ENCODE results near the gene DDX54.
"Not testable (repeated sequence)": the region's sequence is repeated elsewhere in the genome, so short reads cannot be mapped to it uniquely, and the experiment has no call there.

Gene DDX54

DNA sequence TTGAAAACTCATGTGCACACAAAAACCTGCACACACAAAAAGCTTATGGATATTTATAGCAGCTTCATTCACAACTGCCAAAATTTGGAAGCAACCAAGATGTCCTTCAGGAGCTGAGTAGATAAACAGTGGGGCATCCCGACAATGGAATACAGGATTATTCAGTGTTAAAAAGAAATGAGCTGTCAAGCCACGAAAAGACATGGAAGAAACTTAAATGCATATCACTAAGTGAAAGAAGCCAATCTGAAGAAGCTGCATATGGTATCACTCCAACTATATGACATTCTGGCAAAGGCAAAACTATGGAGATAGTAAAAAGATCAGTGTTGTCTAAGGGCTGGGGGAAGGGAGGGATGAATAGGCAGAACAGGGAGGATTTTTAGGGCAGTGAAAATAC is 30.7 kb upstream of the DDX54 start:
- no peak for DNase-seq

GRCh38 chr12:113214895-113215400 is 29.7 kb upstream of the DDX54 start:
- DNase-seq = peak; percentile 95 to 98

GRCh38 chr12:113211160-113211559 is 25.9 kb upstream of the DDX54 start:
- DNase-seq = no peak

DNA sequence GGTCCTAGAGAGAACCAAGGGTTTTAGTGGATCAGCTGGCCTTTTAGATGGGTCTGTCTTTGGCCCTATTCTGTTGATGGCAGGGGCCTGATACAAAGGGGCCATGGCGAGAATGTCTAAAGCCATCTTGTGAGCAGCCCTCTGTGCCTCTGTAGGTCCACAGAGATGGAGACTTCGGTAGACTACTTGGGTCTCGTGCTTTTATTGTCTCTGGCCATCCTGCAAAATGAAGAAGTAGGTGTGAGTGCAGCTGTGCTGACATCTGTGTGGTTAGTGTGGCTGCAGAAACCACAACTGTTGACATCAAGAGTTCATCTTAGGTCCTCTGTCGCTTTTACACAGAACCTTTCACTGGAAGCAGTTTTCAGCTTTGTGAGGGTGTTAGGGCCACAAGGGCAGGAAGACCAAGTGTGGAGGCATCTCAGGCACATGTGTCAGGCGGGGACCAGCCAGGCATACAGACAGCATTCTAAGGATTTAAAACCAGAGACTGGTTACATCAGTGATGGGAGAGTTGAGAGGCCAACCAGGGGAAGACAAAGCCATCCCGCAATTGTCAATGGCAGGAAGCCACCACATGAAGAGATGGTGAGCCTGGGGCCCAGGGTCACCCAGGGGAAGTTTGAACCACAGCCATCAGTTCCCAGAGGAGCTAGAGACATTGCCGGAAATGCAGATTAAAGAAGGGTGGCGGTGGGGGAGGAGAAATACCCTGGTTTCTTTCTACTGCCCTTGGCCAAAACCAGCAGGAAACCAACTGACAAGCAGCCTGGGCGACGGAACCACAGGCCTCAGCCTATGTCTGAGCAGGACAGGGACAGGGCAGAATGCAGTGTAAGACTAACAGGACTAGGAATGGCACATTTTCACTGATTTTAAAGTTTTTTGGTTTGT is 23.0 kb upstream of the DDX54 start:
- peak; percentile 94 for DNase-seq

- DNase-seq = no peak
These were observed 22.3 kb upstream of the DDX54 start for GRCh38 chr12:113207613-113208040.

DNA sequence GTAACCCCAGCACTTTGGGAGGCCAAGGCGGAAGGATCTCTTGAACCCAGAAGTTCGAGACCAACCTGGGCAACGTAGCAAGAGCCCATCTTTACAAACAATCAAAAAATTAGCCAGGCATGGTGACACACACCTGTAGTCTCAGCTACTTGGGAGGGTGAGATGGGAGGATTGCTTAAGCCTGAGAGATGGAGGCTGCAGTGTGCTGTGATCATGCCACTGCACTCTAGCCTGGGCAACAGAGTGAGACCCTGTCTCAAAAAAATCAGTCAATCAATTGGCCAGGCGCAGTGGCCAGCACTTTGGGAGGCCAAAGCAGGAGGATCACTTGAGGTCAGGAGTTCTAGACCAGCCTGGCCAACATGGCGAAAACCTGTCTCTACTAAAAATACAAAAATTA is 21.5 kb upstream of the DDX54 start:
- not testable (repeated sequence) for DNase-seq

DNA sequence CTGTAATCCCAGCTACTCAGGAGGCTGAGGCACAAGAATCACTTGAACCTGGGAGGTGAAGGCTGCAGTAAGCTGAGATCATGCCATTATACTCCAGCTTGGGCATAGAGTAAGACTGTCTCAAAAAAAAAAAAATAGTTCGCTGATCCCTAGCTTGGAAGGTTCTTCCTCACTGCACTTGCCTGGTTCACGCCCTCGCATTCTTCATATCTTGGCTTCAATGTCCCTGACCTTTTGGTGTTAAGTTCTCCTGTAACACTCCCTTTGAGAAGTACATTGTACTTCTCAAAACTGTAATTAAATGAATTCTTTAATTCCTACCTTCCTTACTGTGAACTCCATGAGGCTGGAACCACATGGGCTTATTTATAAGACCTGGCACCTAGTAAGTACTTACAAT is 19.5 kb upstream of the DDX54 start:
- DNase-seq = peak in 1 of 2 donors; percentile 15

DNA sequence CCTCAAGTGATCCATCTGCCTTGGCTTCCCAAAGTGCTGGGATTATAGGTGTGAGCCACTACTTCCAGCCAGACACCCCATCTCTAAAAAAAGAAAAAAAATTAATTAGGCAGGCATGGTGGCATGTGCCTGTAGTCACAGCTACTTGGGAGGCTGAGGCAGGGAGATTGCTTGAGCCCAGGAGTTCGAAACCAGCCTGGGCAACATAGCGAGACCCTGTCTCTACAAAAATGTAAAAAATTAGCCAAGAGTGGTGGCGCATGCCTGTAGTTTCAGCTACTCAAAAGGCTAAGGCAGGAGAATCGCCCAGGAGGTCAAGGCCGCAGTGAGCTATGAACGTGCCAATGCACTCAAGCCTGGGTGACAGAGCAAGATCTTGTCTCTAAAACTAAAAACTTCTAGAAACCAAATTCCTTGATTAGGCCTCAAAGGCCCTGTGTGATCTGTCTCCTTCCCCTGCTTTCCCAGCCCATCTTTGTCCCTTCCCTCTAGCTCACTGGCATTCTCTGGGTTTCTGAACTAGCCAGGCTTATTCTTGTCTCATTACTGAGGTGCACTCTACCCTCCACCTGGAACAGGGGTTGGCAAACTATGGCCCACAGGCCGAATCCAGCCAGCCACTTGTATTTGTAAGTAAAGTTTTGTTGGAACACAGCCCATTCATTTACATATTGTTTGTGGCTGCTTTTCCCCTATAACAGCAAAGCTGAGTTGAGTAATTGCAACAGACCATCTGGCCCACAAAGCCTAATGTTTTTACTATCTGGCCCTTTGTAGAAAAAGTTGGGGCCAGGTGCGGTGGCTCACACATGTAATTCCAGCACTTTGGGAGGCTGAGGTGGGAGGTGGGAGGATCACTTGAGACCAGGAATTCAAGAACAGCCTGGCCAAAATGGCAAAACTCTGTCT is 18.8 kb upstream of the DDX54 start:
- DNase-seq = no peak

- DNase-seq = peak; percentile 36
These were observed 17.2 kb upstream of the DDX54 start for GRCh38 chr12:113202300-113203075.

- DNase-seq = no peak
These were observed 16.2 kb upstream of the DDX54 start for GRCh38 chr12:113201187-113202177.

- DNase-seq = peak; percentile 68 to 70
These were observed 14.9 kb upstream of the DDX54 start for GRCh38 chr12:113200021-113200797.

- no peak for DNase-seq
These were observed 13.0 kb upstream of the DDX54 start for GRCh38 chr12:113198296-113198695.

DNA sequence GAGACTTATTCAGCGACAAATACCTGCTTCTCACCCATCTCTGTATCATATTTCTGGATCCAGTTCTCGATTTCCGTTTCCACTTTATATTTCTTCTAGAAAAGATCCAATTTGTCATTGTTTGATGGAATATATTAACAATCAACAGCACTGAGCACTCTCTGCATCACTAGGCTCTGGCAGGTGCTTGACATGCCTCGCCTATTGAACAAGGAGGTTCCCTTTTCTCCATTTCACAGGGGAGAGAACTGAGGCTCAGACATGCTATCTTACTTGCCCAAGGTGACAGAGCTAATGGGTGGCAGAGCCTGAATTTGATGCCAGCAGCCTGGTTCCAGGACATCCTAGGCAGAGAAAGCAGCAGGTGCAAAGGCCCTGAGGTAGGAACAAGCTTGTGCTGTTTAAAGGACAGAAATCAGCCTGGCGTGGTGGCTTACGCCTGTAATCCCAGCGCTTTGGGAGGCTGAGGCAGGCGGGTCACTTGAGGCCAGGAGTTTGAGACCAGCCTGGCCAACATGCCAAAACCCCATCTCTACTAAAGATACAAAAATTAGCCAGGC is 12.3 kb upstream of the DDX54 start:
- DNase-seq = no peak

GRCh38 chr12:113196990-113197389 is 11.7 kb upstream of the DDX54 start:
- DNase-seq = peak; percentile 80 to 82

- DNase-seq = no peak
These were observed 11.3 kb upstream of the DDX54 start for GRCh38 chr12:113196582-113196981.

DNA sequence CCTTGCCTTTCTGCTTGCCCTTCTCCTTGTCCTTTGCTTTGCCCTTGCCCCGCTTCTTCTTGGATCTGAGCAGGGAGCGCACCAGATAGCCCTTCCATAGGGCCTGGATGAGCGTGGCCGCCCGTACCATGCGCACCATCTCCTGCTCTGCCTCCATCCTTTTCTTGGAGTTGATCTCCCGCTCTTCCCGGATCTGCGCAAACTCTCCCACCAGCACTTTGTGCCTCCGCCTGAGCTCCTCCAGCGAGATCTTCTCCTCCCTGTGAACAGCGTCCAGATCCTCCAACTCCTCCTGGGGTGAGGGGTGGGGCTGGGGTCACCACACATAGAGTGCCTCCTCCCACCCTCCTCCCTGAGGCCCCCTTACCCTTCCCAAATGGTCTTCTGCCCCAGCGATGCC is 10.3 kb upstream of the DDX54 start:
- DNase-seq = no peak

- no peak for DNase-seq
These were observed 9.7 kb upstream of the DDX54 start for GRCh38 chr12:113194971-113195391.

GRCh38 chr12:113191227-113191626 is 5.9 kb upstream of the DDX54 start:
- DNase-seq = no peak

- DNase-seq = peak in 1 of 2 donors; percentile 22
These were observed 5.5 kb upstream of the DDX54 start for GRCh38 chr12:113190761-113191160.

- no peak for DNase-seq
These were observed 4.1 kb upstream of the DDX54 start for GRCh38 chr12:113189361-113189760.
